GM13977 (cell line): ENCODE results near the gene GRAP2.

Experiments
- DNase-seq: peaks from one replicate; pipeline ENCODE4 v3.0.0; 2012; ENCODE audit warnings: low spot score
- in situ Hi-C: fragments of 300-500 bp; cut with MboI; formaldehyde crosslinking; loops from one replicate; pipeline ENCODE4 v1.12.0; 2022; ENCODE audit warnings: low sequenced_read_pairs, low pct_unique_long_range_greater_than_20kb, mixed read lengths, inconsistent platforms; ENCODE audit not compliant: unreplicated experiment
- TF ChIP-seq, protein P1 (sequence below): IDR thresholded peaks from 2 replicates; pipeline ENCODE4 v1.5.1; 2012; ENCODE audit warnings: mild to moderate bottlenecking, control low read depth; ENCODE audit not compliant: insufficient read depth; ENCODE audit errors: extremely low read depth, missing control alignments

The GRAP2 gene

DNA sequence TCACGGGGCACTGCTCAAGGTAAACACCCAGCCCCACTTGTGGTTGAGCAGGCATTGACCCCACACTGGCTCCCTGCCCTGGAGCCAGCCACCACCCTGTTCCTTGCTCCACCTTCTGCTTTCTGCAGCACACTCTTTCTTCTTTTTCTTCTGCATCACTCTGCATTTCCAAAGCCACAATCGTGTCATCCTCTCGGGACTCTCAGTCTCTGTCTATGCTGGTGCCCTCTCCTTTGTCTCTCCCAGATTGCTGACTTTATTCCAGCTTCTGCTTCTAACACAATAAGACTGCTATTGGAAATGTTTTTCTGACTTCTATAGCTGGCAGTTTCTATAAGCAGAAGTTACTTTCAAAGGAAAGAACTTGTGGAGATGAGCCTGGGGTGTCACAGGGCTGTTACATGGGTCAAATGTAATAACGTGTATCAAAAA is 14.4 kb downstream of the GRAP2 start:
- TF ChIP-seq, protein P1, sequence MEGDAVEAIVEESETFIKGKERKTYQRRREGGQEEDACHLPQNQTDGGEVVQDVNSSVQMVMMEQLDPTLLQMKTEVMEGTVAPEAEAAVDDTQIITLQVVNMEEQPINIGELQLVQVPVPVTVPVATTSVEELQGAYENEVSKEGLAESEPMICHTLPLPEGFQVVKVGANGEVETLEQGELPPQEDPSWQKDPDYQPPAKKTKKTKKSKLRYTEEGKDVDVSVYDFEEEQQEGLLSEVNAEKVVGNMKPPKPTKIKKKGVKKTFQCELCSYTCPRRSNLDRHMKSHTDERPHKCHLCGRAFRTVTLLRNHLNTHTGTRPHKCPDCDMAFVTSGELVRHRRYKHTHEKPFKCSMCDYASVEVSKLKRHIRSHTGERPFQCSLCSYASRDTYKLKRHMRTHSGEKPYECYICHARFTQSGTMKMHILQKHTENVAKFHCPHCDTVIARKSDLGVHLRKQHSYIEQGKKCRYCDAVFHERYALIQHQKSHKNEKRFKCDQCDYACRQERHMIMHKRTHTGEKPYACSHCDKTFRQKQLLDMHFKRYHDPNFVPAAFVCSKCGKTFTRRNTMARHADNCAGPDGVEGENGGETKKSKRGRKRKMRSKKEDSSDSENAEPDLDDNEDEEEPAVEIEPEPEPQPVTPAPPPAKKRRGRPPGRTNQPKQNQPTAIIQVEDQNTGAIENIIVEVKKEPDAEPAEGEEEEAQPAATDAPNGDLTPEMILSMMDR: no peak
- in situ Hi-C loops: no loop called here
- DNase-seq: no peak

DNA sequence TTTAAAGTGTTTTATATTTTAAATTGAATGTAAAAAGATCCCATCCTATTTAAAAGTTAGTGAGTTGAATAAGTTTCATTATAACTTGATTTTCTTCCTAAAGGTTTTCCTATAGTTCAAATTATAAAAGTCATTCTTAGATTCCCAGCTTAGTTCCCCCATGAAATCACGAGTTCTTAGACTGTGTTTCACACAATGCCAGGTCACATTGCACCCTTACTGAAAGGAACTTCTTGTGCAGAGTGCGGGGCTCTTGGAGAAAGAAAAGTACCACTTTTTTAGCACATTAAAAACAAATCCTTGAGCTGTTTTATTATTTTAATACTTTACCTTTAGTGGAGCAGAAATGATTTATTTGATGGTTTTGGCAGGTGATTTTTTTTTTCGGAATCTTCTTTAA is 15.6 kb downstream of the GRAP2 start:
- in situ Hi-C loops: no loop called here
- no peak for DNase-seq
- TF ChIP-seq, protein P1: no peak

DNA sequence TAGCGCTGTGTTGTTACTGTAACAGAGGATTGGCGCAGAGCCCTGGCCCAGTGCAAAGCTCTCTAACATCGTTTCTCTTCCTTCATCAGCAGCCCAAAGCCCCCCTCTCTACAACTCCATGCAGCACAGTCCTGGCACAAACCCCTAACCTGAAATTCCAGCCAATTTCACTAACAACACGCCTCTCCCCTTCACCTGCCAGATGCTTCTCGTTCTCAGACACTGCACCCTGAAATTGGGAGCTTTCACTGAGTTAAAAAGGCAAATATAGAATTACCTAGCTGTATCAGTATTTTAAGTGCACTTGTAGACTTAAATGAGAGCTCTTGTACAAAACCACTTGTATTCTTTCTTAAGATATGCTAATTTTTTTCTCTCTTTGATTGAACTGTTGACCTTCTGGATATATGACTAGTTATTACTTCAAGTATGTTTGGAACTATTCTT is 16.3 kb downstream of the GRAP2 start:
- in situ Hi-C loops: no loop called here
- TF ChIP-seq, protein P1: no peak
- DNase-seq: no peak

DNA sequence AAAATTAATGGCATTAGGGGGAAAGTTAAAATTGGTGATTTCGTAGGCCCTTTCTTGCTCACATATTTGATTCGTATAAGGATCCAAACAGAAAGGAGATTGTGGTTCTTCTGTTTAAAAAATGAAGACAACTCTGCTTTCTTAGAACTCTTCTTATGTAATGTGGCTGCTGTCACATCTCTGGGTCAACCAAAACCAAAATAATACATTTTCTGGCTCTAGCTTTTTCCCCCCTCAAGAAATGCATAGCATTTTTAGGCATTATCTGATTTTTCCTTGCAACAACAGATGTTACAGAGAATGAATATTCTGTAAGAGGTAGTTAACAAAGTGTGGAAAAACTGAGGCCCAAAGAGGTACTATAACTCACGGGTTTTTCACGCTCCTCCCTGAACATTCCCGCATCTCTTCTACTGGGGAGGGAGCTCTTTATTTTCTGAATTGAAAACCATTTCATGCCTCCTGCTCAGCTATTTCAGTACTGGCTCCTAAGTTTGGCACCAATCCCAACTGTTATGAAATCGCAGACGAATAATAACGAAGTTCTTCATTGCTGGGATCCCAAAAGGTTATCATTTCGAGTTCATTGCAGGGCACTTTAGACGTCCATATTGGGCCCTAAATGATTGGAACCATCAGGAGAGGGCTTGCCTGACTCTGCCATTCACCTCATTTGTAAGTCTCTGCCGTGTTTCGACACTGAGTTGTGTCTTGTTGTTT is 17.1 kb downstream of the GRAP2 start:
- TF ChIP-seq, protein P1: no peak
- no peak for DNase-seq
- in situ Hi-C loops: no loop called here

DNA sequence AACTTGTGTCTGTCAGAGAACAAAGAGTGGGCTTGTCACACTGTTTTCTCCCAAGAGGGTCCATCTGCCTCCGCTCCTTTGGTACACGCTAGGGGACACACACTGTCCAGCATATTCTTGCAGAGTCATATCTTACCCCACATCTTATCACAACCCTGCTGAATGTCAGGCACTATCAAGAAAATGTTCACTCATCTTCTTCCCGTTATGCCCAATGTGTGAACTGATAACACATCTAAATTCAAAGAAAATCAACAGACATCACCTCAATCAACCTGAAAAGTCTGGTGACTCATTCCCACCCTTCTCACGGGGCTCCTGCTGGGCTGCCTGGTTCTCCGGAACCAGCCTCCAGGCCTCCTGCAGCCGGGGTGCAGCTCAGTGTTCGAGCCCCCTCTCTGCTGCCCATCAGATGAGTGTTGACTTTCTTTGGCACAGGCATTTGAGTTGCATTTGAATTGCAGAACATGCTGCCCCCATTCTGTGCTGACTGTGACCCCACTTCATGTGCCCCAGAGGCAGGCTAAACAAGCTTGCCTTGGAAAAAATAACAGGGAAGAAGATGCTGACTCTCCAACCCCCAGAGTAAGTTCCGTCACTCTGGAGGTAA is 19.4 kb downstream of the GRAP2 start:
- TF ChIP-seq, protein P1: no peak
- in situ Hi-C loops: no loop called here
- DNase-seq: no peak

DNA sequence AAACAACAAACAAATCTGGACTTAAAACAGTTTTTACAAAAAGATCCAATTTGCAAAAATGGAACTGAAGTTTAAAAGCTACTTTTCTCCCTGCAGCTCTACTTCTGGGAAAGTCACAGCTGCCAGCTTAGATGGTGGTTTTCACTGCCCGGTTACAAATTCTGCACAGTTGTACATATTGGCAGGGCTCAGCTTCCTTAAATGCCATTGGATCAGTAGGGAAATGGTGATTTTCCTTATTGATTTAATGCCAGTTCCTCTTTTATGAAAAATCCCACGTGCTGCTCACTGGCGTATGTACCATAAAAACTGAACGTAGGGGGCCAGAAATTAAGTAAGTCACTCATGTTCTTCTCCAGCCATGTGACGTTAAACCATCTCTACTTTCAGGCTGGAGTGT is 22.8 kb downstream of the GRAP2 start:
- TF ChIP-seq, protein P1: no peak
- DNase-seq: no peak
- in situ Hi-C loops: no loop called here
